ENCODE results near the gene TOGARAM1.
A peak's percentile ranks its signal among the peaks of the same experiment; 100 is the strongest.
"Not testable (repeated sequence)": the region's sequence is repeated elsewhere in the genome, so short reads cannot be mapped to it uniquely, and the experiment has no call there.

The TOGARAM1 gene

GRCh38 chr14:45065956-45066355, 104.0 kb downstream of the TOGARAM1 start:
- DNase-seq (ENCODE audit: low read depth), result no peak
- TF ChIP-seq, protein P1, sequence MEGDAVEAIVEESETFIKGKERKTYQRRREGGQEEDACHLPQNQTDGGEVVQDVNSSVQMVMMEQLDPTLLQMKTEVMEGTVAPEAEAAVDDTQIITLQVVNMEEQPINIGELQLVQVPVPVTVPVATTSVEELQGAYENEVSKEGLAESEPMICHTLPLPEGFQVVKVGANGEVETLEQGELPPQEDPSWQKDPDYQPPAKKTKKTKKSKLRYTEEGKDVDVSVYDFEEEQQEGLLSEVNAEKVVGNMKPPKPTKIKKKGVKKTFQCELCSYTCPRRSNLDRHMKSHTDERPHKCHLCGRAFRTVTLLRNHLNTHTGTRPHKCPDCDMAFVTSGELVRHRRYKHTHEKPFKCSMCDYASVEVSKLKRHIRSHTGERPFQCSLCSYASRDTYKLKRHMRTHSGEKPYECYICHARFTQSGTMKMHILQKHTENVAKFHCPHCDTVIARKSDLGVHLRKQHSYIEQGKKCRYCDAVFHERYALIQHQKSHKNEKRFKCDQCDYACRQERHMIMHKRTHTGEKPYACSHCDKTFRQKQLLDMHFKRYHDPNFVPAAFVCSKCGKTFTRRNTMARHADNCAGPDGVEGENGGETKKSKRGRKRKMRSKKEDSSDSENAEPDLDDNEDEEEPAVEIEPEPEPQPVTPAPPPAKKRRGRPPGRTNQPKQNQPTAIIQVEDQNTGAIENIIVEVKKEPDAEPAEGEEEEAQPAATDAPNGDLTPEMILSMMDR (conservative IDR thresholded peaks at IDR 0.05; ENCODE audit: low read depth, low read length), result no peak
- H3K4me3 ChIP-seq (ENCODE audit: low read depth, low read length), result no peak overlapping the region

DNA sequence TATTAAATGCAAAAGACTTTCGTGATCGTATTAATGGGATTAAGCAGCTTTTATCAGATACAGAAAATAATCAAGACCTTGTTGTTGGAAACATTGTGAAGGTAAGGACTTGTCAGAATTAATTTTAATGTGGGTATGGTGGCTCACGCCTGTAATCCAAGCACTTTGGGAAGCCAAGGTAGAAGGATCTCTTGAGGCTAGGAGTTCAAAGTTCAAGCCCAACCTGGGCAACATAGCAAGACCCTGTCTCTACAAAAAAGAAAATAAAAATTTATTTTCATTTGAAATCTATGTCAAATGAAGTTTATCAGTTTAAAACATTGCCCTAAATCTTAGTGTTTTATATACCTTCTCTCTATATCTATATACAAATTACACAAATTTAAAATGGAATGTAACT, 104.7 kb downstream of the TOGARAM1 start:
- no peak overlapping the region for H3K4me3 ChIP-seq (ENCODE audit: low read depth, low read length)
- TF ChIP-seq, protein P1 (conservative IDR thresholded peaks at IDR 0.05; ENCODE audit: low read depth, low read length), result no peak
- DNase-seq (ENCODE audit: low read depth), result no peak

DNA sequence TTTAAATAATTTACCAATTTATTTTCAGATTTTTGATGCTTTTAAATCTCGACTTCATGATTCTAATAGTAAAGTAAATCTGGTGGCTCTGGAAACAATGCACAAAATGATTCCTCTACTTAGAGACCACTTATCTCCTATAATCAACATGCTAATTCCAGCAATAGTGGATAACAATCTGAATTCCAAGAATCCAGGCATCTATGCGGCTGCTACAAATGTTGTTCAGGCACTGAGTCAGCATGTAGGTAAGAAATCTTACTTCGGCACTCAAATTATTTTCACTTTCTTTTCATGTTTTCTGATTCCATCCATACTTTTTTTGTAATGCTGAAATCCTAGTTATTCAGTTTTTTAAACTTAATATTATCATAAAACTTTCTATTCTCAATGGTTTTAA, 106.4 kb downstream of the TOGARAM1 start:
- no peak for DNase-seq (ENCODE audit: low read depth)
- TF ChIP-seq, protein P1 (conservative IDR thresholded peaks at IDR 0.05; ENCODE audit: low read depth, low read length), result no peak
- no peak overlapping the region for H3K4me3 ChIP-seq (ENCODE audit: low read depth, low read length)

- H3K4me3 ChIP-seq (ENCODE audit: low read depth, low read length), result no peak overlapping the region
- TF ChIP-seq, protein P1 (conservative IDR thresholded peaks at IDR 0.05; ENCODE audit: low read depth, low read length), result no peak
- DNase-seq (ENCODE audit: low read depth), result peak; percentile 4
These were observed 108.2 kb downstream of the TOGARAM1 start for GRCh38 chr14:45070215-45070614.

DNA sequence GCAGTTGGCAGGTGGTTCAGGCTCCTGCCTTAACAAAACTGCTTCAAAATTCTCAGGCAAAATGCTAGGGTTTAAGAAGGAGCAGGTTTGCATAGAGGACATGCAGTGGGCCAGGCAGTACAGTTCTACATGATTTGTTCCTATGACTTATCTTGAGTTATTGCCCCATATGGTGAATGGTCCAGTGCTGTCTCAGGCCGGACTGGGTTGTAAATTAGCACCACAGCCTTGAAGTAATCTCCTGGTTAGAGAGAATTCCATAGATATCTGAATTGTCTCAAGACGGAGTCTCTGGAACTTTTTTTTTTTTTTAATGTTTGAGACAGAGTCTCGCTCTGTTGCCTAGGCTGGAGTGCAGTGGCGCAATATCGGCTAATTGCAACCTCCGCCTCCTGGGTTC, 110.1 kb downstream of the TOGARAM1 start:
- H3K4me3 ChIP-seq (ENCODE audit: low read depth, low read length), result no peak overlapping the region
- no peak for DNase-seq (ENCODE audit: low read depth)
- TF ChIP-seq, protein P1 (conservative IDR thresholded peaks at IDR 0.05; ENCODE audit: low read depth, low read length), result no peak

DNA sequence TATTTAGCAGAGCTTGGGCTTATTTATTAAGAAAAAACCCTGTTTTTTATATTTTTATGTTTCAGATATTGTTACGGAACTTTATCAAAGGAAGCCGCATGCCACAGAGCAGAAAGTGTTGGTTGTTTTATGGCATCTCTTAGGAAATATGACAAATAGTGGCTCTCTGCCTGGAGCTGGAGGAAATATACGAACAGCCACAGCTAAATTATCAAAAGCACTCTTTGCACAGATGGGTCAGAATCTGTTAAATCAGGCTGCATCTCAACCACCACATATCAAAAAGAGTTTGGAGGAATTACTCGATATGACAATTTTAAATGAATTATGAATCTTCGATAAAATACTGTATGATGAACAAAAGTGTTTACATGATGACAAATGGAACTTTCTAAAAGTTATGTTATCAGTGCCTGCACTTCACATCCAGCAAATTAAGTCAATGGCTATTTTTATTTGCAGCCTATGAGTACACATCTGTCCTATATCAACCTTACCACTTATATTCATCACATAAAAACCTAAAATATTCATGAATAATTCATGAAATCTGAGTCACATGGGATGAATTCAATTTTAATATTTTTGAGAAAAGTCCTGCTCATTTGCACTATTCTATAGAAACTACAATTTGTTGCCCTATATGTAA, 111.4 kb downstream of the TOGARAM1 start:
- TF ChIP-seq, protein P1 (conservative IDR thresholded peaks at IDR 0.05; ENCODE audit: low read depth, low read length), result no peak
- DNase-seq (ENCODE audit: low read depth), result no peak
- H3K4me3 ChIP-seq (ENCODE audit: low read depth, low read length), result no peak overlapping the region

GRCh38 chr14:45078323-45078722, 116.3 kb downstream of the TOGARAM1 start:
- H3K4me3 ChIP-seq (ENCODE audit: low read depth, low read length), result no peak overlapping the region
- TF ChIP-seq, protein P1 (conservative IDR thresholded peaks at IDR 0.05; ENCODE audit: low read depth, low read length), result no peak
- DNase-seq (ENCODE audit: low read depth), result no peak

- DNase-seq (ENCODE audit: low read depth); H3K4me3 ChIP-seq (ENCODE audit: low read depth, low read length): not testable (repeated sequence)
These were observed 118.5 kb downstream of the TOGARAM1 start for GRCh38 chr14:45080416-45080968.

GRCh38 chr14:45081096-45081495, 119.1 kb downstream of the TOGARAM1 start:
- not testable (repeated sequence) for H3K4me3 ChIP-seq (ENCODE audit: low read depth, low read length); DNase-seq (ENCODE audit: low read depth)
